Body of pancreas (tissue), 4 donors: ENCODE measurements around the gene MORC2.

Experiments used
- CTCF ChIP-seq, 7 experiments: fragments of 450-650 bp in 4 of 7; fragments of 200-600 bp in 3 of 7; sonication (generic) in 3 of 7; IDR thresholded peaks; one replicate each; pipeline ENCODE4 v1.5.1; 2016 to 2019; ENCODE audit warnings: antibody characterized with exemption in 7 of 7
- POLR2A ChIP-seq, 3 donors: fragments of 450-650 bp; IDR thresholded peaks; one replicate each; pipeline ENCODE4 v1.6.1; 2016; ENCODE audit warnings: antibody characterized with exemption in 3 of 3, mild to moderate bottlenecking in 2 of 3

- TF ChIP-seq CTCF (IDR thresholded peaks at IDR 0.05) (no peak), POLR2A (IDR thresholded peaks at IDR 0.05) (no peak)
Observed at GRCh38 chr22:30989474-30989873, 20.9 kb upstream of the MORC2 start.
